GM12892 (cell line): ENCODE results near the gene HS3ST3B1.
A peak's percentile ranks its signal among the peaks of the same experiment; 100 is the strongest.

Experiments
- DNase-seq: peaks from one replicate; pipeline ENCODE4 v3.0.0; 2011; ENCODE audit not compliant: insufficient read length
- FAIRE-seq: peaks from 2 replicates; lab custom pipeline; 2011; peaks lifted over from hg19 to GRCh38; lab: Jason Lieb, UNC
- POLR2A ChIP-seq: IDR thresholded peaks from 2 replicates; pipeline ENCODE4 v1.6.1; 2011; ENCODE audit warnings: low read depth, low read length, control low read depth
- POLR2AphosphoS5 ChIP-seq: IDR thresholded peaks from 2 replicates; pipeline ENCODE4 v1.6.1; 2011; ENCODE audit warnings: low read depth, low read length, control low read depth
- TAF1 ChIP-seq: IDR thresholded peaks from 2 replicates; pipeline ENCODE4 v1.6.1; 2011; ENCODE audit warnings: low read depth, mild to moderate bottlenecking, control low read depth, low read length, borderline replicate concordance

Gene HS3ST3B1

GRCh38 chr17:14298221-14298946 lies 2.5 kb upstream of the HS3ST3B1 start:
- no peak for FAIRE-seq
- DNase-seq = no peak
- no peak for TF ChIP-seq TAF1
- TF ChIP-seq POLR2AphosphoS5 = no peak
- TF ChIP-seq POLR2A = no peak

DNA sequence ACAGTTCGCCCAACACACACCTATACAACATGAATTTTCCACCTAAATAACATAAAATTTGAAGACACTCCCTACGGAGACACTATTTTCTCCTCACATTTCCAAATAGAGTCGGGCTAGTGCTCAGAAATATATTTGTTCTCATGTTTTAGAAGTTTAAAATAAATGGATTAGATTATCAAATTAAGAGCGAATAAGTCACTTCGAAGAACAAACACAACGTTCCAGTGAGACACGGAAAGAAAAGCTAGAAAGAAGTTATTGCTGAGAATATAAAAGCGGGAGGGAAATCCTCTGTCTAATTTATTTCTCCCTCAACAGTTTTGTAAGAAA lies 2.0 kb upstream of the HS3ST3B1 start:
- FAIRE-seq = no peak
- no peak for DNase-seq
- TF ChIP-seq POLR2A (no peak), POLR2AphosphoS5 (no peak), TAF1 (no peak)

GRCh38 chr17:14299280-14300141 lies 1.4 kb upstream of the HS3ST3B1 start:
- FAIRE-seq (no peak), DNase-seq (no peak)
- no peak for TF ChIP-seq POLR2A
- TF ChIP-seq TAF1 = no peak
- no peak for TF ChIP-seq POLR2AphosphoS5

GRCh38 chr17:14301279-14302090 lies 604 bp downstream of the HS3ST3B1 start:
- TF ChIP-seq POLR2AphosphoS5 = no peak
- no peak for TF ChIP-seq POLR2A
- TF ChIP-seq TAF1 = no peak
- DNase-seq = no peak
- no peak for FAIRE-seq

GRCh38 chr17:14302091-14302430 lies 1.2 kb downstream of the HS3ST3B1 start:
- DNase-seq (no peak), FAIRE-seq (peak; percentile 82)
- TF ChIP-seq POLR2A (no peak), TAF1 (no peak), POLR2AphosphoS5 (no peak)

GRCh38 chr17:14302431-14303099 lies 1.7 kb downstream of the HS3ST3B1 start:
- TF ChIP-seq POLR2AphosphoS5 (no peak), TAF1 (no peak), POLR2A (no peak)
- peak; percentile 76 for DNase-seq
- FAIRE-seq = peak; percentile 76

GRCh38 chr17:14303343-14304221 lies 2.7 kb downstream of the HS3ST3B1 start:
- TF ChIP-seq POLR2AphosphoS5 (no peak), POLR2A (no peak), TAF1 (no peak)
- DNase-seq (no peak), FAIRE-seq (no peak)

DNA sequence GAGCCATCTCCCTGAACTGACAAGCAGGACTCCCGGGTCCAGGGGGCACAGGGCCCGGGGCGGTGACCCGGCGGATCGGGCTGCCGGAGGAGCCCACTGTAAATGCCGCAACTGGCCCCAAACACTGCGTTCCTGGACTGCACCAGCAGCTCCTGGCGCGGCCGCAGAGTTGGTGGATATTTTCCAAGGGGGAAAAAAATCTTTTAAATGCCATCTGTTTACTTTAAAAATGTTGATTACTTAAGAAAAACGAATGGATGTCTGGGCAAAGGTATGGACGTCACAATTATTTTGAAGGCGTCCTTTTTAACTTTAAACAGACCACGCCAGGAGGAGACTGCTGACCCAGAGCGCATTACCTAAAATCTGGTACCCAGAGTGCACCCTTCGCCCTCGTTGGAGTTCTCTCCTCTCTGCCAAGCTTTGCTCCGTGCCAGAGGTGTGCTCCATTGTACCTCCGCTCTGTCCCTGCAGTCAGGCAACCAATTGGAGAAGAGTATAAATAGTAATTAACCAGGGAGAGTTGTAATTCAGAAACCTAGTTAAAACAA lies 3.4 kb downstream of the HS3ST3B1 start:
- TF ChIP-seq POLR2AphosphoS5 = no peak
- TF ChIP-seq POLR2A = no peak
- no peak for TF ChIP-seq TAF1
- FAIRE-seq = no peak
- DNase-seq = no peak

GRCh38 chr17:14304773-14305517 lies 4.1 kb downstream of the HS3ST3B1 start:
- TF ChIP-seq POLR2AphosphoS5 = no peak
- TF ChIP-seq TAF1 = no peak
- TF ChIP-seq POLR2A = no peak
- DNase-seq (no peak), FAIRE-seq (no peak)
